Prostate gland (tissue), 2 donors: ENCODE results near the gene ERRFI1.

Source experiments
- CTCF ChIP-seq, 4 experiments: fragments of 200-600 bp in 2 of 4; fragments of 450-650 bp in 2 of 4; sonication (generic) in 2 of 4; IDR thresholded peaks; 1 replicate in 3 of 4; 2 replicates in 1 of 4; pipeline ENCODE4 v1.5.1; 2016 to 2019; ENCODE audit warnings: antibody characterized with exemption in 4 of 4, mild to moderate bottlenecking in 2 of 4, moderate library complexity in 2 of 4
- POLR2A ChIP-seq: fragments of 450-650 bp; IDR thresholded peaks from one replicate; pipeline ENCODE4 v1.6.1; 2016; ENCODE audit warnings: antibody characterized with exemption, mild to moderate bottlenecking

DNA sequence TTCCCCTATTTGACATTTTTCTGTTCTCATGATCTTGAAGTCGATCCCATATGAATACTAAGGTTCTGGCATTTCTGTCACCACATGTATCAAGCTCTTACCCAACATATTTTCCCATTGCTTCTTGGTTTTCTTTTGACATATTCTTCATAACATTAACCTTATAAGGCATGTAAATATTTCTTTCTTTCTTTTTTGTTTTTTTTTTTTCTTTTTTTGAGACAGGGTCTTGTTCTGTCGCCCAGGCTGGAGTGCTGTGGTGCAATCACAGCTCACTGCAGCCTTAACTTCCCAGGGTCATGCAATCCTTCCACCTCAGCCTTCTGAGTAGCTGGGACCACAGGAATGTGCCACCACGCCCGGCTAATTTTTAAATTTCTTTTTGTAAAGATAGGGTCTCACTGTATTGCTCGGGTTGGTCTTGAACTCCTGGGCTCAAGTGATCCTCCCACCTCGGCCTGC, 33.1 kb upstream of the ERRFI1 start:
- TF ChIP-seq POLR2A (no peak), CTCF (IDR thresholded peaks at IDR 0.05) (no peak)
